ENCODE results near the gene CAP2. TPM values are rescaled to one million over a fixed set of nuclear protein-coding genes. Genes with fewer than 3 reads are reported as not detected.

Gene CAP2
- total RNA-seq, 1 donor from 2014 or later: 21.8 TPM

DNA sequence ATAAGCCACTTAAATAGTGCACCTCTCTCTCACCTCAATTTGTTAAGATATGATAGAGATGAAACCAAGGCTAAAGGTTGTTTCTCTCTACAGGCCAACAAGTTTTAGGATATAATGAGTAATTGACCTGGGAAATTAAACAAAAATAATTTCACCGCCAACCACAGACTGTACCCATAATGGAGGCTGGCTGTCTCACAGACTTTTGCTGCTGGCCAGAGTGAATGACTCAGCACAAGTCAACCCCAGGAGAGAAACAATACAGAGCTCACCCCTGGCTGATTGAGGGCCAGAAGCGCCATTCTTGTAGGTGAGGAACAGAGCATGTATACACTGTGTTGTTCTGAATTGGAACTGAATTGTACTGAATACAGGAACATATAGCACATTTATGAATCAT lies 99.9 kb downstream of the CAP2 start:
- TF ChIP-seq, protein P1, sequence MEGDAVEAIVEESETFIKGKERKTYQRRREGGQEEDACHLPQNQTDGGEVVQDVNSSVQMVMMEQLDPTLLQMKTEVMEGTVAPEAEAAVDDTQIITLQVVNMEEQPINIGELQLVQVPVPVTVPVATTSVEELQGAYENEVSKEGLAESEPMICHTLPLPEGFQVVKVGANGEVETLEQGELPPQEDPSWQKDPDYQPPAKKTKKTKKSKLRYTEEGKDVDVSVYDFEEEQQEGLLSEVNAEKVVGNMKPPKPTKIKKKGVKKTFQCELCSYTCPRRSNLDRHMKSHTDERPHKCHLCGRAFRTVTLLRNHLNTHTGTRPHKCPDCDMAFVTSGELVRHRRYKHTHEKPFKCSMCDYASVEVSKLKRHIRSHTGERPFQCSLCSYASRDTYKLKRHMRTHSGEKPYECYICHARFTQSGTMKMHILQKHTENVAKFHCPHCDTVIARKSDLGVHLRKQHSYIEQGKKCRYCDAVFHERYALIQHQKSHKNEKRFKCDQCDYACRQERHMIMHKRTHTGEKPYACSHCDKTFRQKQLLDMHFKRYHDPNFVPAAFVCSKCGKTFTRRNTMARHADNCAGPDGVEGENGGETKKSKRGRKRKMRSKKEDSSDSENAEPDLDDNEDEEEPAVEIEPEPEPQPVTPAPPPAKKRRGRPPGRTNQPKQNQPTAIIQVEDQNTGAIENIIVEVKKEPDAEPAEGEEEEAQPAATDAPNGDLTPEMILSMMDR (conservative IDR thresholded peaks at IDR 0.05): no peak
- H3K27ac Mint-ChIP-seq (ENCODE audit: unreplicated experiment): peak overlapping the region; percentile 93
- no peak overlapping the region for H3K4me3 Mint-ChIP-seq
- H3K27me3 Mint-ChIP-seq (ENCODE audit: low read depth): no peaks in the 10 kb centered on the region
- no peak for DNase-seq (ENCODE audit: low read depth, low spot score)
- no peaks in the 10 kb centered on the region for H3K9me3 Mint-ChIP-seq
- H3K4me1 Mint-ChIP-seq: peaks cover 48% of the 10 kb centered on the region
- peaks cover 5% of the 10 kb centered on the region for H3K36me3 Mint-ChIP-seq (ENCODE audit: low read depth)

DNA sequence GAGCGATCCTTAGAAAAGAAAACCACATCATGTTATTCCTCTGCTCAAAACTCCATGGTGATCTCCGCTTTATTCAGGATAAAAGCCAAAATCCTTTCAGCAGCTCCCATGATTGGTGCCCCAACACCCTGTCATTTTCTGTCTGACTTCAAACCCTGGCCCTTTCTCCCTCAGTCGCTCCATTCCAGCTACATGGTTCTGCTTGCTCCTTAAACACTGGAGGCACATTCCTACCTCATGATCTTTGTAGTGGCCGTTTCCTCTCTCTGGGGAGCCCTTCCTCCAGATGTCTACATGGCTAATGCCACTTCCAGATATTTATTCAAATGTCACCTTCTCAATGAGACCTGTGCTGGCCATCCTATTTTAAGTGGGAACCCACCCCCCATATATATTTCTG lies 100.8 kb downstream of the CAP2 start:
- no peak overlapping the region for H3K27ac Mint-ChIP-seq (ENCODE audit: unreplicated experiment)

DNA sequence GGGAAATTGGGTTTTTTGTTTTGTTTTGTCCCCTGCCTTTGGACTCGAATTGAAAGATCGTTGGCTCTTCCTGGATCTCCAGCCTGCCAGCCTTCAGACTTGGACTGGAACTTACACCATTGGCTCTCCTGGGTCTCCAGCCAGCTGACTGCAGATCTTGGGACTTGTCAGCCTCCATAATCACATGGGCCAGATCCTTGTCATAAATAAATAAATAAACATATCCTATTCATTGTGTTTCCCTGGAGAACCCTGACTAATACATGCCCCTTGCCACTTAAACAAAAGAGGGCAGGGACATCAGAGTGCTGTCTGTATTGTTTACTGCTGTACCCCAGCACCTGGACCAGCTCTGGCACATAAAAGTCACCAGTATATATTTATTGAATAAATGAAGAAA lies 101.5 kb downstream of the CAP2 start:
- Mint-ChIP-seq H3K4me3 (no peak overlapping the region), H3K4me1 (peaks cover 48% of the 10 kb centered on the region), H3K27me3 (ENCODE audit: low read depth) (no peaks in the 10 kb centered on the region), H3K36me3 (ENCODE audit: low read depth) (peaks cover 5% of the 10 kb centered on the region), H3K9me3 (no peaks in the 10 kb centered on the region), H3K27ac (ENCODE audit: unreplicated experiment) (peak overlapping the region; percentile 79)
- TF ChIP-seq, protein P1 (conservative IDR thresholded peaks at IDR 0.05): no peak
- DNase-seq (ENCODE audit: low read depth, low spot score): no peak

More for the DNA sequence above, 100.8 kb downstream of the CAP2 start:
- H3K27me3 Mint-ChIP-seq (ENCODE audit: low read depth): no peaks in the 10 kb centered on the region
- H3K4me3 Mint-ChIP-seq: no peak overlapping the region
- H3K9me3 Mint-ChIP-seq: no peaks in the 10 kb centered on the region
- no peak for DNase-seq (ENCODE audit: low read depth, low spot score)
- TF ChIP-seq, protein P1 (conservative IDR thresholded peaks at IDR 0.05): no peak
- peaks cover 5% of the 10 kb centered on the region for H3K36me3 Mint-ChIP-seq (ENCODE audit: low read depth)
- peaks cover 48% of the 10 kb centered on the region for H3K4me1 Mint-ChIP-seq

DNA sequence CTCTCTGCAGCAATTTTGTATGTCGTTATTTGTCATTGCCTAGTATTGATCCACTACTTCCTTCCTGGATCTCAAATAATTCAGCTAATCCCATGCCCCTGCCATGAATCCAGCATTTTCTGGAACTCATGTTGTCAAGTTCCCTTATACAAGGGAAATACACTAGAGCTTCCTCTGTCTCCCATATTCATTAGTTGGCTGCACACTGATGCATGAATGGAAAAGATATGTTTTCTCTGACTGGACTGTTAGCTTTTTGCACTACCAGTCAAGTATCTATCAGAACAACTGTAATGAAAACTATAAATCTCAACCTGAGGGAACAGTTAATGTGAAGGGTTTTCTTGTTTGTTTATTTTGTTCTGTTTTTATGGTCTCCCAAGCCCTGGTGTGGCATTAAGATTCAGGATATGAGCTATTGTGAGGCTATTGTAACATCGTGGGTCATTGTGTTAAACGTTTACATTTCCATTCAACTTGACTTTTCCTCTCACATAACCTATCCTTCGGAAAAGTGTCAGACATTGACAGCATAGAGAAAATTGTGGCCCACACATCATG lies 104.2 kb downstream of the CAP2 start:
- DNase-seq (ENCODE audit: low read depth, low spot score): no peak
- no peak overlapping the region for H3K27ac Mint-ChIP-seq (ENCODE audit: unreplicated experiment)
- H3K9me3 Mint-ChIP-seq: peaks cover 2% of the 10 kb centered on the region
- no peak overlapping the region for H3K4me3 Mint-ChIP-seq
- H3K4me1 Mint-ChIP-seq: peaks cover 30% of the 10 kb centered on the region
- TF ChIP-seq, protein P1 (conservative IDR thresholded peaks at IDR 0.05): no peak
- H3K27me3 Mint-ChIP-seq (ENCODE audit: low read depth): no peaks in the 10 kb centered on the region
- H3K36me3 Mint-ChIP-seq (ENCODE audit: low read depth): peaks cover 7% of the 10 kb centered on the region

DNA sequence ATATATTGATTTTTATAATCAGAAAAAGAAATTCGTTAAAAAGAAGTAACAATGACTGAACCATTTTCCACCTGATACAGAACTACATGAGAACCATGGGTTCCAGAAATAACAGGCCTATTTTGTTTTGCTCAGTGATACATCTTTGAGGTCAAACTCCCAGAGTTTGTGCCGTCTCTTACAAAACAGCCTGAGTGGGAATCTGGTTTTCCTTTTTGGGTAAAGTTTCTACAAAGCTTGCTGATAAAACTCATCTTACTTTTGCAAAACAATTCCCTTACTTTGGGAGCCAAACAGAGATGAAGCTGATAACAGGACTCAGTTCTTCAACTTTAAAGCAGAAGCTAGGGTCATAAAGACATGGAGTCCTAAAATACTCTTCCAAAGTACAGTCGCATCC lies 108.0 kb downstream of the CAP2 start:
- Mint-ChIP-seq H3K4me3 (no peak overlapping the region), H3K36me3 (ENCODE audit: low read depth) (peaks cover 5% of the 10 kb centered on the region), H3K9me3 (peaks cover 2% of the 10 kb centered on the region), H3K27ac (ENCODE audit: unreplicated experiment) (no peak overlapping the region), H3K4me1 (peaks cover 9% of the 10 kb centered on the region), H3K27me3 (ENCODE audit: low read depth) (no peaks in the 10 kb centered on the region)
- TF ChIP-seq, protein P1 (conservative IDR thresholded peaks at IDR 0.05): no peak
- no peak for DNase-seq (ENCODE audit: low read depth, low spot score)

All from neural crest cell (in vitro differentiated cells).